ENCODE results near the gene SBSN.

DNA sequence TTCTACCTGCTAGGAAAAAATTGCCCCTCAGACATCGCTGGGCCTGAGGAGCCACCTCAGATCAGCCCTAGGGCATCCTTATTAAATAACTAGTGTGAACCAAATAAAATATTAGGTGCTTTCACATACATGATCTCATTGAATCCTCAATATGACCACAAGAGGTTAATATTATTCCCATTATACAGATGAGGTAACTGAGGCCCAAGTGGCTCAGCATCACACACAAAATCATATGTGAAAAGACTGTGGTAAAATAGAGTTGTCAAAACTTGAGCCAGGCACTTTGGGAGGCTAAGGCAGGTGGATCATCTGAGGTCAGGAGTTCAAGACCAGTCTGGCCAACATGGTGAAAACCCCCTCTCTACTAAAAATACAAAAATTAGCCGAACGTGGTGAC, 11.8 kb downstream of the SBSN start:
- TF ChIP-seq, protein P1, sequence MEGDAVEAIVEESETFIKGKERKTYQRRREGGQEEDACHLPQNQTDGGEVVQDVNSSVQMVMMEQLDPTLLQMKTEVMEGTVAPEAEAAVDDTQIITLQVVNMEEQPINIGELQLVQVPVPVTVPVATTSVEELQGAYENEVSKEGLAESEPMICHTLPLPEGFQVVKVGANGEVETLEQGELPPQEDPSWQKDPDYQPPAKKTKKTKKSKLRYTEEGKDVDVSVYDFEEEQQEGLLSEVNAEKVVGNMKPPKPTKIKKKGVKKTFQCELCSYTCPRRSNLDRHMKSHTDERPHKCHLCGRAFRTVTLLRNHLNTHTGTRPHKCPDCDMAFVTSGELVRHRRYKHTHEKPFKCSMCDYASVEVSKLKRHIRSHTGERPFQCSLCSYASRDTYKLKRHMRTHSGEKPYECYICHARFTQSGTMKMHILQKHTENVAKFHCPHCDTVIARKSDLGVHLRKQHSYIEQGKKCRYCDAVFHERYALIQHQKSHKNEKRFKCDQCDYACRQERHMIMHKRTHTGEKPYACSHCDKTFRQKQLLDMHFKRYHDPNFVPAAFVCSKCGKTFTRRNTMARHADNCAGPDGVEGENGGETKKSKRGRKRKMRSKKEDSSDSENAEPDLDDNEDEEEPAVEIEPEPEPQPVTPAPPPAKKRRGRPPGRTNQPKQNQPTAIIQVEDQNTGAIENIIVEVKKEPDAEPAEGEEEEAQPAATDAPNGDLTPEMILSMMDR (IDR thresholded peaks at IDR 0.05): no peak
- no peak for TF ChIP-seq EP300 (IDR thresholded peaks at IDR 0.05)
- no peak for TF ChIP-seq POLR2A (IDR thresholded peaks at IDR 0.05)

Measured in ovary (tissue), 3 donors.